ENCODE measurements around the gene FABP1.

Gene FABP1

DNA sequence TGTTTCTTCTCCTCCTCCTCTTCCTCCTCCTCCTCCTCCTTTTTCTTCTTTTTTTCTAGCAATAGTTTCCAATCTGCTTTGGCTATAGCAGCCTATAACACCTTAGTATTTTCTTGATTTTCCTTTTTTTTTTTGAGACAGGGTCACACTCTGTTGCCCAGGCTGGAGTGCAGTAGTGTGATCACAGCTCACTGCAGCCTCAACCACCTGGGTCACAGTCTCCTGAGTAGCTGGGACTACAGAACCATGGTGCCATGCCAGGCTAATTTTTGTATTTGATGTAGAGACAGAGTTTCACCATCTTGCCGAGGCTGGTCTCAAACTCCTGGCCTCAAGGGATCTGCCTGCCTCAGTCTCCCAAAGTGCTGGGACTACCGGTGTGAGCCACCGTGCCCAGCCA is 31.6 kb upstream of the FABP1 start:
- no peaks in the 10 kb centered on the region for H3K27me3 ChIP-seq (replicated peaks; ENCODE audit: insufficient read depth, low read length)
- H3K79me2 ChIP-seq (ENCODE audit: low read length), result no peaks in the 10 kb centered on the region
- no peaks in the 10 kb centered on the region for H3K4me1 ChIP-seq (ENCODE audit: low read length)
- TF ChIP-seq EZH2 (optimal IDR thresholded peaks at IDR 0.05; ENCODE audit: low read depth, low read length), result no peak
- no peak overlapping the region for H3K4me2 ChIP-seq (ENCODE audit: low read depth, low read length)
- no peaks in the 10 kb centered on the region for H3K9me3 ChIP-seq (replicated peaks; ENCODE audit: insufficient read depth, low read length)
- H3K9ac ChIP-seq (ENCODE audit: low read length), result no peak overlapping the region
- H4K20me1 ChIP-seq (ENCODE audit: insufficient read depth, low read length), result no peaks in the 10 kb centered on the region
- no peak for DNase-seq
- H3K9me2 ChIP-seq (replicated peaks; ENCODE audit: insufficient read depth, low read length), result no peaks in the 10 kb centered on the region
- H3K4me3 ChIP-seq (ENCODE audit: low read length), result no peak overlapping the region
- H2AFZ ChIP-seq (ENCODE audit: low read length), result no peak overlapping the region
- H3F3A ChIP-seq (ENCODE audit: insufficient read depth, low read length), result no peaks in the 10 kb centered on the region
- no peaks in the 10 kb centered on the region for H3K36me3 ChIP-seq (replicated peaks; ENCODE audit: insufficient read depth, low read length)
- no peak overlapping the region for H3K27ac ChIP-seq (ENCODE audit: low read length)

DNA sequence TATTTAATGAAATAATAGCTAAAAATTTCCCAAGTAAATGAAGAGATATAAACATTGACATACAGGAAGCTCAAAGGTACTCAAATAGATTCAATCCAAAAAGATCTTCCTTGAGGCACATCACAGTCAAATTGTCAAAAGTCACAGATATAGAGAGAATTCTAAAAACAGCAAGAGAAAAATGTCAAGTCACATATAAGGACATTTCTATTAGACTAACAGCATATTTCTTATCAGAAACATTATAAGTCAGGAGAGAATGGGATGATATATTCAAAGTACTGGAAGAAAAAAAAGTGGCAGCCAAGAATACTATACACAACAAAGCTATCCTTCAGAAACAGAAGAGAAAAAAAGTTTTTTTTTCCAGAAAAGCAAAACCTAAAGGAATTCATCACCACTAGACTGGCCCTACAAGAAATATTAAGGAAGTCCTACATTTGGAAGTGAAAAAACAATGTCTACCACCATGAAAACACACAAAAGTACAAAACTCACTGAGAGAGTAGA is 21.1 kb upstream of the FABP1 start:
- no peaks in the 10 kb centered on the region for H3K9me3 ChIP-seq (replicated peaks; ENCODE audit: insufficient read depth, low read length)
- H3K9ac ChIP-seq (ENCODE audit: low read length), result no peak overlapping the region
- no peaks in the 10 kb centered on the region for H3F3A ChIP-seq (ENCODE audit: insufficient read depth, low read length)
- TF ChIP-seq EZH2phosphoT487 (IDR thresholded peaks at IDR 0.05; ENCODE audit: low read length) (no peak), EZH2 (optimal IDR thresholded peaks at IDR 0.05; ENCODE audit: low read depth, low read length) (no peak)
- TF ChIP-seq, protein P1, sequence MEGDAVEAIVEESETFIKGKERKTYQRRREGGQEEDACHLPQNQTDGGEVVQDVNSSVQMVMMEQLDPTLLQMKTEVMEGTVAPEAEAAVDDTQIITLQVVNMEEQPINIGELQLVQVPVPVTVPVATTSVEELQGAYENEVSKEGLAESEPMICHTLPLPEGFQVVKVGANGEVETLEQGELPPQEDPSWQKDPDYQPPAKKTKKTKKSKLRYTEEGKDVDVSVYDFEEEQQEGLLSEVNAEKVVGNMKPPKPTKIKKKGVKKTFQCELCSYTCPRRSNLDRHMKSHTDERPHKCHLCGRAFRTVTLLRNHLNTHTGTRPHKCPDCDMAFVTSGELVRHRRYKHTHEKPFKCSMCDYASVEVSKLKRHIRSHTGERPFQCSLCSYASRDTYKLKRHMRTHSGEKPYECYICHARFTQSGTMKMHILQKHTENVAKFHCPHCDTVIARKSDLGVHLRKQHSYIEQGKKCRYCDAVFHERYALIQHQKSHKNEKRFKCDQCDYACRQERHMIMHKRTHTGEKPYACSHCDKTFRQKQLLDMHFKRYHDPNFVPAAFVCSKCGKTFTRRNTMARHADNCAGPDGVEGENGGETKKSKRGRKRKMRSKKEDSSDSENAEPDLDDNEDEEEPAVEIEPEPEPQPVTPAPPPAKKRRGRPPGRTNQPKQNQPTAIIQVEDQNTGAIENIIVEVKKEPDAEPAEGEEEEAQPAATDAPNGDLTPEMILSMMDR (IDR thresholded peaks at IDR 0.05; ENCODE audit: low read length), result no peak
- no peaks in the 10 kb centered on the region for H3K9me2 ChIP-seq (replicated peaks; ENCODE audit: insufficient read depth, low read length)
- H2AFZ ChIP-seq (ENCODE audit: low read length), result no peak overlapping the region
- H3K79me2 ChIP-seq (ENCODE audit: low read length), result no peaks in the 10 kb centered on the region
- no peak for DNase-seq
- no peak overlapping the region for H3K4me3 ChIP-seq (ENCODE audit: low read length)
- no peaks in the 10 kb centered on the region for H4K20me1 ChIP-seq (ENCODE audit: insufficient read depth, low read length)
- no peaks in the 10 kb centered on the region for H3K27me3 ChIP-seq (replicated peaks; ENCODE audit: insufficient read depth, low read length)
- H3K36me3 ChIP-seq (replicated peaks; ENCODE audit: insufficient read depth, low read length), result no peaks in the 10 kb centered on the region
- H3K4me2 ChIP-seq (ENCODE audit: low read depth, low read length), result no peak overlapping the region
- no peaks in the 10 kb centered on the region for H3K4me1 ChIP-seq (ENCODE audit: low read length)
- no peak overlapping the region for H3K27ac ChIP-seq (ENCODE audit: low read length)

DNA sequence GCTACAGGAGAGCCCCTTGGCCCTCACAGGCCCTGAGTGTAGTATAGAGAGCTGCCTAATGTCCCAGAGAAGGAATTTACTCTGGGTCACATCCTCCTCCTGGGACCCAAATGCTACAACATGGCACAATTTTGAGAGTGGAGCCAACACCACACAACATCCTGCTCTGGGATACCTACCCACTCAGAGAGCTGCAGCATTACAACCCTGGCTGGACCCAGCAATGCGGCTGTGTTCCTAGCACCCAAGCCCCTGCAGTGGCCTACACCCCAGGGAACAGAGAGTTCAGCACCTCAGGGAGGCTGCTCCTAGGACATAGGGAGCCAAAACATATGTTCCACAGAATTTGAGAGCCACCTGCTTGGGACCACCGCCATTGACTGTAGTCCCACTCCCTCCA is 19.3 kb upstream of the FABP1 start:
- H2AFZ ChIP-seq (ENCODE audit: low read length), result no peak overlapping the region
- no peaks in the 10 kb centered on the region for H4K20me1 ChIP-seq (ENCODE audit: insufficient read depth, low read length)
- H3K79me2 ChIP-seq (ENCODE audit: low read length), result no peaks in the 10 kb centered on the region
- H3K27ac ChIP-seq (ENCODE audit: low read length), result no peak overlapping the region
- no peaks in the 10 kb centered on the region for H3K9me2 ChIP-seq (replicated peaks; ENCODE audit: insufficient read depth, low read length)
- no peaks in the 10 kb centered on the region for H3K4me1 ChIP-seq (ENCODE audit: low read length)
- no peak overlapping the region for H3K4me2 ChIP-seq (ENCODE audit: low read depth, low read length)
- TF ChIP-seq, protein P1 (IDR thresholded peaks at IDR 0.05; ENCODE audit: low read length), result no peak
- TF ChIP-seq EZH2 (optimal IDR thresholded peaks at IDR 0.05; ENCODE audit: low read depth, low read length), result no peak
- no peak for TF ChIP-seq EZH2phosphoT487 (IDR thresholded peaks at IDR 0.05; ENCODE audit: low read length)
- no peak for DNase-seq
- H3K27me3 ChIP-seq (replicated peaks; ENCODE audit: insufficient read depth, low read length), result no peaks in the 10 kb centered on the region
- H3K9me3 ChIP-seq (replicated peaks; ENCODE audit: insufficient read depth, low read length), result no peaks in the 10 kb centered on the region
- H3F3A ChIP-seq (ENCODE audit: insufficient read depth, low read length), result no peaks in the 10 kb centered on the region
- no peaks in the 10 kb centered on the region for H3K36me3 ChIP-seq (replicated peaks; ENCODE audit: insufficient read depth, low read length)
- H3K4me3 ChIP-seq (ENCODE audit: low read length), result no peak overlapping the region
- H3K9ac ChIP-seq (ENCODE audit: low read length), result no peak overlapping the region

DNA sequence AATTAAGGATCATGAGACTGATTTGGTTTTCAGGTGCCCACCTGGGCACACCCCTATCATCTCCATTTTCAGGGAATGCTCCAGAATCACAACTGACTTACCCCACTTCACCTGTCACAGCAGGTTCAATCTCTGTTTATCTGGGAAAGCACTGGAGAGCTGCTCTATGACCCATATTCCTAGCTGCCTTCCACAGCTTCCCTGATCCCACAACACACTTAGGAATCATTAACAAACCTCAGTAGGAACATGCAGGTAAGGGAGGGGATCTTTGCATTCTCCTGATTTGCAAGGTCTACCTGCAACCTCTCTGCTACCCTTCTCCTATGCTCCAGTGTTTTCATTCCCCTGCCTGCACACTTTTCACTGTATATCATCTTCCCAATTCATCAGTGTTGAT is 18.7 kb upstream of the FABP1 start:
- no peaks in the 10 kb centered on the region for H3K36me3 ChIP-seq (replicated peaks; ENCODE audit: insufficient read depth, low read length)
- H4K20me1 ChIP-seq (ENCODE audit: insufficient read depth, low read length), result no peaks in the 10 kb centered on the region
- DNase-seq, result no peak
- H3F3A ChIP-seq (ENCODE audit: insufficient read depth, low read length), result no peaks in the 10 kb centered on the region
- no peak overlapping the region for H2AFZ ChIP-seq (ENCODE audit: low read length)
- TF ChIP-seq, protein P1 (IDR thresholded peaks at IDR 0.05; ENCODE audit: low read length), result no peak
- TF ChIP-seq EZH2phosphoT487 (IDR thresholded peaks at IDR 0.05; ENCODE audit: low read length) (no peak), EZH2 (optimal IDR thresholded peaks at IDR 0.05; ENCODE audit: low read depth, low read length) (no peak)
- no peaks in the 10 kb centered on the region for H3K9me2 ChIP-seq (replicated peaks; ENCODE audit: insufficient read depth, low read length)
- H3K27ac ChIP-seq (ENCODE audit: low read length), result no peak overlapping the region
- H3K4me1 ChIP-seq (ENCODE audit: low read length), result no peaks in the 10 kb centered on the region
- H3K9me3 ChIP-seq (replicated peaks; ENCODE audit: insufficient read depth, low read length), result no peaks in the 10 kb centered on the region
- no peak overlapping the region for H3K9ac ChIP-seq (ENCODE audit: low read length)
- H3K4me2 ChIP-seq (ENCODE audit: low read depth, low read length), result no peak overlapping the region
- H3K79me2 ChIP-seq (ENCODE audit: low read length), result no peaks in the 10 kb centered on the region
- H3K27me3 ChIP-seq (replicated peaks; ENCODE audit: insufficient read depth, low read length), result no peaks in the 10 kb centered on the region
- no peak overlapping the region for H3K4me3 ChIP-seq (ENCODE audit: low read length)

All from MM.1S (cell line).